Small intestine (tissue), 7 donors: ENCODE data around the gene METRNL. TPM values are rescaled to one million over a fixed set of nuclear protein-coding genes. Genes with fewer than 3 reads are reported as not detected.
"Not testable (repeated sequence)": the region's sequence is repeated elsewhere in the genome, so short reads cannot be mapped to it uniquely, and the experiment has no call there.

Experiments
- DNase-seq, 2 donors: peaks; one replicate each; pipeline versions ENCODE4 v3.0.0 to v3.0.0-alpha.2; 2013
- FAIRE-seq: peaks from 2 replicates; lab custom pipeline; 2012; peaks lifted over from hg19 to GRCh38; lab: Jason Lieb, UNC
- H3K27ac ChIP-seq, 3 donors: one replicate each; pipeline ENCODE4 v1.5.1; 2013; ENCODE audit warnings: low read length in 2 of 3, mild to moderate bottlenecking in 2 of 3, control low read depth in 1 of 3, inconsistent platforms in 1 of 3, low read depth in 1 of 3, moderate library complexity in 1 of 3
- H3K27me3 ChIP-seq, 3 donors: one replicate each; pipeline ENCODE4 v1.6.1; 2013; ENCODE audit warnings: low read length in 3 of 3, inconsistent platforms in 1 of 3; ENCODE audit not compliant: control insufficient read depth in 3 of 3, insufficient read depth in 3 of 3
- H3K36me3 ChIP-seq, 3 donors: one replicate each; pipeline ENCODE4 v1.6.1; 2013; ENCODE audit warnings: low read length in 3 of 3, inconsistent platforms in 1 of 3, low read depth in 1 of 3, mild to moderate bottlenecking in 1 of 3, moderate library complexity in 1 of 3; ENCODE audit not compliant: control insufficient read depth in 3 of 3, insufficient read depth in 2 of 3
- H3K4me1 ChIP-seq, 3 donors: one replicate each; pipeline ENCODE4 v1.6.1; 2013; ENCODE audit warnings: low read length in 2 of 3, inconsistent platforms in 1 of 3, low read depth in 1 of 3, mild to moderate bottlenecking in 1 of 3, moderate library complexity in 1 of 3; ENCODE audit not compliant: control insufficient read depth in 3 of 3, insufficient read depth in 2 of 3
- H3K4me3 ChIP-seq, 3 donors: one replicate each; pipeline ENCODE4 v1.5.1; 2013; ENCODE audit warnings: low read length in 3 of 3, control low read depth in 1 of 3, inconsistent platforms in 1 of 3, low read depth in 1 of 3, mild to moderate bottlenecking in 1 of 3, moderate library complexity in 1 of 3
- H3K9me3 ChIP-seq, 2 donors: one replicate each; pipeline ENCODE4 v1.6.1; 2013; ENCODE audit warnings: low read depth in 1 of 2, low read length in 1 of 2; ENCODE audit not compliant: control insufficient read depth in 2 of 2, insufficient read depth in 1 of 2
- WGBS, 3 donors: extraction: QIAGEN DNeasy Blood & Tissue Kit; methylation state at CpG; one replicate each; pipeline ENCODE4 v1.1.7; 2013; 5-methylcytosine and 5-hydroxymethylcytosine counted together
- polyA plus RNA-seq, 4 donors: library from polyadenylated mRNA; stranded (reverse) in 3 of 4; unstranded in 1 of 4; fragments of 200-250 nt in 3 of 4; fragments of 120-200 nt in 1 of 4; gene quantifications; one replicate each; pipeline versions ENCODE4 v1.2.1 to v1.2.3, GENCODE V29; 2013
- donor health status: healthy with polysubstance abuse.
- donor health status: control.
- donor health status: control.
- donor health status: Bipolar disorder and iron deficiency.
- donor health status: healthy.

The METRNL gene
- polyA plus RNA-seq, 4 donors: 64.4 to 119 (median 115) TPM

DNA sequence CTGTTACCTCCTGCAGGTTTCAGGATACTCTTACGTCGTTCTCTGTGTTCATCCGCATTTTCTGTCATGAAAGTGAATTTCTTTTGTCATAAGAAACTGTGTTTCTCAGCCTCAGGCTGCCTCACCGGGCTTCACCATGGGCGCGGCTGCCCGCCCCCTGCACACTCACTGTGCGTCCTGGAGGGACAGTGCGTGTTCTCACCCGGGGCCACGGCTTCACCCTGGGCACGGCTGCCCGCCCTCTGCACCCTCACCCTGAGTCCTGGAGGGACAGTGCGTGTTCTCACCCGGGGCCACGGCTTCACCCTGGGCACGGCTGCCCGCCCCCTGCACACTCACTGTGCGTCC is 12.9 kb upstream of the METRNL start:
- H3K4me3 ChIP-seq, H3K27me3 ChIP-seq, H3K4me1 ChIP-seq, H3K36me3 ChIP-seq, DNase-seq, H3K27ac ChIP-seq, H3K9me3 ChIP-seq, FAIRE-seq: not testable (repeated sequence)
- 78 to 93% (median 80%) methylated on average over 15 to 19 of the region's 19 CpGs for WGBS, 3 donors

DNA sequence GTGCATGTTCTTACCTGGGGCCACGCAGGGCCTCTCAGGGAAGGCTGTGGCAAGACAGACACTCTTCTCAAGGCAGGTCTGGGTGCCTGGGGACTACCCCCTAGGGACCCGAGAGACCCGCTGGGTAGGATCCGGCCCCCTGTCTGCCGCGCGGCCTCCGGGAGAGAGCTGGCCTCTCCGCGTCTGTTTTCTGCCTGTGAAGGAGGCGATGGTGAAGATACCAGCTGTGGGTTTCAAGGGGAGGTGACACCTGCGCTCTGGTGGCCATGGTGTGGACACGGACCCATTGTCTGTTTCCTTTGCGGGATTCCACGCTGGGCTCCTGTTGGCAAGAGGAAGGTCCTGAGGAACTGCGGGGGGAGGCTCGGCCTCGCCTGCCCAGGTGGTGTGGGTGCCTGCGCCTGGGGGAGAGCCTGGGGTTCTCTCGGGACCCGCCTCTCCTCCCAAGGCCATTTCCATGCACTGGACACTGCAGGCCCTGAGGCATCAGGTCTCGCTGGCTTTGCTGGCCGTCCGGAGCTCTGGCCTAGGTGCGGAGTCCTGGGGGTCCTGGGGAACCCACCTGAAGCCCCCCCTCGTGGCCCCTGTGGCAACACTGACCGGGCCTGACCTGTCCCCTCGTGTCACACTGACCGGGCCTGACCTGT is 12.2 kb upstream of the METRNL start:
- Histone ChIP-seq H3K4me3 (no peak overlapping the region), H3K4me1 (no peaks in the 10 kb centered on the region), H3K27me3 (no peaks in the 10 kb centered on the region), H3K27ac (no peak overlapping the region), H3K9me3 (no peaks in the 10 kb centered on the region), H3K36me3 (no peaks in the 10 kb centered on the region)
- WGBS, 3 donors: 87 to 92% (median 88%) methylated on average over 28 to 29 of the region's 29 CpGs
- no peak for DNase-seq
- no peak for FAIRE-seq

DNA sequence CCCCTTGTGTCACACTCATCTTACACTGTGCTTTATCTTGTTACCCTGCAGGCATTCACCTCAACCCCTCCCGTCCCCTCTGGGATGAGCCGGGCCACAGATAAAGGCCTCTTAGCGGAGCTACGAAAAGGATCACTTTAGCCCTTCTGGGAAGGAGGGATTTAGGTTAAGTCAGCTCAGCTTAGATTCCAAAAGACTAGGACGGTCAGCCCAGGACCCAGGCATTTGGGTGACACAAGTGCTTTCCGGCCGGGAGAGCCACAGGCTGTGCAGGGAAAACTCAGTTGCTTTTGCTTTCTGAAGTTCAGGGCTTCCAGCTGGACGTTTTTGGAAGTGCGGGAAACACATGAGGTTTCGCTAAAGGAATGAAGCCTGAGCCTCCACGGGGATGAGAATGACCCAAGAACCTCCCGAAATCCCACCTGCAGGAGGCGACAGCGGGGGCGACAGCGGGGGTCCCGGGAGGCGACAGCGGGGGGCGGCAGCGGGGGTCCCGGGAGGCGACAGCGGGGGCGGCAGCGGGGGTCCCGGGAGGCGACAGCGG is 11.6 kb upstream of the METRNL start:
- Histone ChIP-seq H3K4me1 (peaks cover 0 to 2% (median 1%) of the 10 kb centered on the region in 3 donors), H3K4me3 (no peak overlapping the region), H3K36me3 (no peaks in the 10 kb centered on the region), H3K9me3 (no peaks in the 10 kb centered on the region), H3K27ac (no peak overlapping the region), H3K27me3 (no peaks in the 10 kb centered on the region)
- no peak for DNase-seq
- no peak for FAIRE-seq
- WGBS, 3 donors: 68 to 73% (median 73%) methylated on average over 29 of the region's 29 CpGs

DNA sequence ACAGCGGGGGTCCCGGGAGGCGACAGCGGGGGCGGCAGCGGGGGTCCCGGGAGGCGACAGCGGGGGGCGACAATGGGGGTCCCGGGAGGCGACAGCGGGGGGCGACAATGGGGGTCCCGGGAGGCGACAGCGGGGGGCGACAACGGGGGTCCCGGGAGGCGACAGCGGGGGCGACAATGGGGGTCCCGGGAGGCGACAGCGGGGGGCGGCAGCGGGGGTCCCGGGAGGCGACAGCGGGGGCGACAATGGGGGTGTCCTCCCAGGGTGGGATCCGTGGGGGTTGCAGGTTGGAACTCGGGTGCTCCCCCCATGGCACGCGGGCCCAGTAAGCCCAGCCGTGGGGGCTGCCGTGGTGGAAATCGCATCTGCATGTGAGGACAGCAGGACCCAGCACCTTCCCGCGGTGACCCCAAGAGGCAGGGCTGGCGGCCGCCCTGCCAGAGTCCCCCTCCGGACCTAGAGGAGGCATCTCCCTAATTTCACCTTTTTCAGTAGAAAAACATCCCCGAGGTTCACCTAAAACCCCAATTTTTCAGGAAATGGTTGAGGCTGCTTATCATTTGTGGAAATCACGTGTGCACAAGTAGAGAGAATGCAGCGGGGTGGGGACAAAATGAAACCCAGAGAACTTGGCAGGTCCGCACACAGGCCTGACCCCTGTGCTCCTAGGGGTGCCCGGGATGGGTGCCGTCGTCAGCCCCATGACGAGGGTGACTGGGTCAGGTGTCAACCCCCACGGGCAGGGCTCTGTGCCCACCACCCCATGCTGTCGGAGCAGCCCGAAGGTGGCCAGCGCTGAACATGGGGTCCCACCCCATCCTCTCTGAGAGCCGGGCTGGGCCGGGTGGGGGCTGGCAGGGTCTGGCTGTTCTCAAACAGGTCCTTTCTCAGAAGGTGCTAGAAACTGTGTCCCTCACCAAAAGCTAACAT is 10.5 kb upstream of the METRNL start:
- DNase-seq (no peak), FAIRE-seq (no peak)
- 71 to 79% (median 78%) methylated on average over 52 to 58 of the region's 58 CpGs for WGBS, 3 donors
- no peak overlapping the region for H3K4me3 ChIP-seq
- no peaks in the 10 kb centered on the region for H3K36me3 ChIP-seq
- no peaks in the 10 kb centered on the region for H3K27me3 ChIP-seq
- H3K4me1 ChIP-seq: peaks cover 0 to 12% (median 5%) of the 10 kb centered on the region in 3 donors
- H3K9me3 ChIP-seq: no peaks in the 10 kb centered on the region
- H3K27ac ChIP-seq: no peak overlapping the region

DNA sequence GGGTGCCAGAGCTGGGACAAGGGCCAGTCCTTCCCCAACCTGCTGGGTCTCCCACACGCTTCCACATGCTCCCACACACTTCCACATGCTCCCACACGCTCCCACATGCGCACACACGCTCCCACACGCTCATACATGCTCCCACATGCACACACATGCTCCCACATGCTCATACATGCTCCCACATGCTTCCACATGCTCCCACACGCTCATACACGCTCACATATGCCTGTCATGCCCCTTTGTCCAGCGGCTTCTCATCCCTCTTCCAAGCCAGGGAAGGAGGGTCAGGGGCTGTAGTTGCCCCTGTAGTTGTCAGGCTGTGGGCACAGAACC is 9.9 kb upstream of the METRNL start:
- no peak overlapping the region for H3K4me3 ChIP-seq
- H3K27ac ChIP-seq: no peak overlapping the region
- peaks cover 0 to 12% (median 5%) of the 10 kb centered on the region in 3 donors for H3K4me1 ChIP-seq
- 87 to 90% (median 89%) methylated on average over 8 of the region's 8 CpGs for WGBS, 3 donors
- no peaks in the 10 kb centered on the region for H3K9me3 ChIP-seq
- no peaks in the 10 kb centered on the region for H3K36me3 ChIP-seq
- no peak for DNase-seq
- H3K27me3 ChIP-seq: peaks cover 0 to 4% (median 0%) of the 10 kb centered on the region in 3 donors
- FAIRE-seq: no peak

DNA sequence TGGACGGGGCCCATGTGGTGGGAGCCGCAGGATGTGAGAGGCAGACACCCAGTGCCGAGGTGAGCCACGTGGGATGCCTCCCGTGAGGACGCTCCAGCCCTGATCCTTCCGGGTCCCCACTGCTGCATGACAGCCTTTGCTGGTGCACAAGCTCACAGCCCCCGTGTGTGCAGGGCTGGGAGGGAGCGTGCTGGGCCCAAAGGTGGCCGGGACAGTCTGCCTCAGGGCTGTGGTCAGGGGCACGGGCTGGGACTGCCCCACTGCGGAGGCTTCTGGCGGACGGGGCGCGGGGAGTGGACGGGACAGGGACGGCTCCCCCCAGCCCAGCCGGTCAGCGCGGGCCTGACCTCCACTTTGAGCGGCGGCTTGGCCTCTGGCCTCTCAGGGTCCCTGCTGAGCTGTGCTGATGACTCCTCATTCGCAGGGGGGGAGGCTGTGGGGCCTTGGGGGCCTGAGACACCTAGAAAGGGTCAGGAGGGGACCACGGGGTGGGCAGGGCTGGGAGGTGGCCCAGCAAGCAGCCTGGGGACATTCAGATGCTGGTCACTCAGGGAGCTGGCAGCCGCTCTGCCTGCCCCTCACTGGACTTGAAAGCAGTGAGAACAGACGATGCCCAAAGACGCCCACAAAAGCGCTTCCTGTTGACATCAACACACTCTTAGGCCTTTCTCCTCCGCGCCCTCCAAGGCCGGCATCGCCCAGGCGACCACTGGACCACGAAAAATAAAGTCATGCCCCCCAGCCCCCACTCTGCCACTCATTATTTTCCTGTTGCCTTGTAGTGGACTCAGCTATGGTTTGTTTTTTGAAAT is 9.3 kb upstream of the METRNL start:
- WGBS, 3 donors: 80 to 84% (median 81%) methylated on average over 34 to 35 of the region's 35 CpGs
- no peak for DNase-seq

DNA sequence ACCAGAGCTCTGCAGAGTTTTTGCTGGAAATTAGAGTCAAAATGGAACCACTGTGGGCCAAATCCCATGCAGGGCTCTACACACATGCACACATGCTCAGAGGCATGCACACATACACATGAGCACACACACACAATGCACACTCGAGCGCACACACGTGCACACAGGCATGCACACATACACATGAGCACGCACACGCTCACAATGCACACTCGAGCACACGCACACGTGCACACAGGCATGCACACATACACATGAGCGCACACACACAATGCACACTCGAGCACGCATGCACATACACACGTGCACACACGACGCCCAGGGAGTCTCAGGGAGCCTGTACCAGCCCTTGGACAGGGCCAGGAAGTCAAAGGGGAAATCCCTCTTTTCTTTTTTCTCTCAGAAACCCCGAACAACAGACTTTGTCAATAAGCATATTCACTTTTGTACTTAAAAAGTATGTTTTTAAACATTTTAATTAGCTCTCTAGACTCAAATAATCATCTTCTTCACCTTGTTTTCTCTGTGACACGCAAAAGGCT is 8.5 kb upstream of the METRNL start:
- no peak for DNase-seq
- no peak overlapping the region for H3K27ac ChIP-seq
- no peaks in the 10 kb centered on the region for H3K9me3 ChIP-seq
- H3K27me3 ChIP-seq: peaks cover 0 to 9% (median 0%) of the 10 kb centered on the region in 3 donors
- WGBS, 3 donors: 82 to 89% (median 87%) methylated on average over 16 of the region's 16 CpGs
- H3K4me1 ChIP-seq: peaks cover 0 to 12% (median 5%) of the 10 kb centered on the region in 3 donors
- no peak overlapping the region for H3K4me3 ChIP-seq
- no peaks in the 10 kb centered on the region for H3K36me3 ChIP-seq
- no peak for FAIRE-seq

More for the DNA sequence above, 9.3 kb upstream of the METRNL start:
- H3K9me3 ChIP-seq: no peaks in the 10 kb centered on the region
- no peak overlapping the region for H3K4me3 ChIP-seq
- H3K27ac ChIP-seq: no peak overlapping the region
- H3K27me3 ChIP-seq: peaks cover 0 to 5% (median 0%) of the 10 kb centered on the region in 3 donors
- no peaks in the 10 kb centered on the region for H3K36me3 ChIP-seq
- H3K4me1 ChIP-seq: peaks cover 0 to 12% (median 5%) of the 10 kb centered on the region in 3 donors
- FAIRE-seq: no peak

DNA sequence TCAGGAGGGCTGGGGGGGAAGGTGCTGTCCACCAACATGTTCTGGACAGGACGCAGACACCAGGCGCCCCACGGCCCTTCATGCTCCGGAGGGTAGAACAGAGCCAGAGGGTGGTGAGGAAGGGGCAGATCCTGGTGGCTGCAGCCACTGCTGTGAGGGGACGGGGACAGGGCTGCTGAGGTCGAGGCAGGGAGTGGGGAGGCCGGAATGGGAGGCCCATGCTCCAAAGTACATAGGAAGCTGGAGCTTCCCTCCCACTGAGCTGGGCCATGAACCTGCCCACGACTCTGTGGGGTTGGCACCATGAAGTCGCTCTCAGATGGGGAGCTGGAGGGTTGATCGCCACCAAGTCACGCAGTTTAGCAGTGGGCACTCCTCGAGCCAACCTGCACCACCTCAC is 8.0 kb upstream of the METRNL start:
- H3K27me3 ChIP-seq: peaks cover 0 to 13% (median 0%) of the 10 kb centered on the region in 3 donors
- no peak overlapping the region for H3K27ac ChIP-seq
- H3K4me1 ChIP-seq: peaks cover 0 to 12% (median 5%) of the 10 kb centered on the region in 3 donors
- H3K9me3 ChIP-seq: no peaks in the 10 kb centered on the region
- no peak for DNase-seq
- no peaks in the 10 kb centered on the region for H3K36me3 ChIP-seq
- 83 to 85% (median 84%) methylated on average over 12 of the region's 12 CpGs for WGBS, 3 donors
- H3K4me3 ChIP-seq: no peak overlapping the region
- no peak for FAIRE-seq
